ENCODE measurements around the gene LRRC8E. TPM values are rescaled to one million over a fixed set of nuclear protein-coding genes. Genes with fewer than 3 reads are reported as not detected.
A peak's percentile ranks its signal among the peaks of the same experiment; 100 is the strongest.

The LRRC8E gene
- polyA plus RNA-seq, 4 donors = 0.27 to 0.71 (median 0.60) TPM

- H3K4me3 ChIP-seq (ENCODE audit: low read depth in 1 of 3, low read length in 3 of 3) = no peak overlapping the region
- peaks cover 0 to 12% (median 4%) of the 10 kb centered on the region in 3 donors for H3K27me3 ChIP-seq (ENCODE audit: control insufficient read depth in 3 of 3, insufficient read depth in 3 of 3, low read length in 3 of 3)
- no peak overlapping the region for H3K27ac ChIP-seq (ENCODE audit: low read depth in 1 of 3, low read length in 2 of 3)
- no peaks in the 10 kb centered on the region for H3K9me3 ChIP-seq (ENCODE audit: control insufficient read depth in 2 of 2, insufficient read depth in 1 of 2, low read depth in 1 of 2, low read length in 1 of 2)
- H3K36me3 ChIP-seq (ENCODE audit: control insufficient read depth in 3 of 3, insufficient read depth in 2 of 3, low read depth in 1 of 3, low read length in 3 of 3) = peaks cover 4 to 47% (median 8%) of the 10 kb centered on the region in 3 donors
- FAIRE-seq (no peak), DNase-seq (no peak)
- H3K4me1 ChIP-seq (ENCODE audit: control insufficient read depth in 3 of 3, insufficient read depth in 2 of 3, low read depth in 1 of 3, low read length in 2 of 3) = peaks cover 0 to 37% (median 5%) of the 10 kb centered on the region in 3 donors
- 77 to 81% (median 81%) methylated on average over 25 to 31 of the region's 31 CpGs for WGBS, 3 donors
These were observed 35.2 kb downstream of the LRRC8E start for GRCh38 chr19:7923295-7924191.

- 58 to 80% (median 74%) methylated on average over 11 to 12 of the region's 12 CpGs for whole genome bisulfite sequencing, 3 donors
- H3K36me3 ChIP-seq (ENCODE audit: control insufficient read depth in 3 of 3, insufficient read depth in 2 of 3, low read depth in 1 of 3, low read length in 3 of 3) = peaks cover 4 to 52% (median 8%) of the 10 kb centered on the region in 3 donors
- no peak overlapping the region for H3K27ac ChIP-seq (ENCODE audit: low read depth in 1 of 3, low read length in 2 of 3)
- peaks cover 0 to 5% (median 0%) of the 10 kb centered on the region in 3 donors for H3K27me3 ChIP-seq (ENCODE audit: control insufficient read depth in 3 of 3, insufficient read depth in 3 of 3, low read length in 3 of 3)
- DNase-seq (no peak), FAIRE-seq (no peak)
- H3K9me3 ChIP-seq (ENCODE audit: control insufficient read depth in 2 of 2, insufficient read depth in 1 of 2, low read depth in 1 of 2, low read length in 1 of 2) = no peaks in the 10 kb centered on the region
- no peak overlapping the region for H3K4me3 ChIP-seq (ENCODE audit: low read depth in 1 of 3, low read length in 3 of 3)
- peaks cover 0 to 30% (median 5%) of the 10 kb centered on the region in 3 donors for H3K4me1 ChIP-seq (ENCODE audit: control insufficient read depth in 3 of 3, insufficient read depth in 2 of 3, low read depth in 1 of 3, low read length in 2 of 3)
These were observed 35.9 kb downstream of the LRRC8E start for GRCh38 chr19:7924241-7924640.

- FAIRE-seq = no peak
- WGBS, 3 donors = 47 to 49% (median 49%) methylated on average over 17 to 34 of the region's 34 CpGs
- H3K9me3 ChIP-seq (ENCODE audit: control insufficient read depth in 2 of 2, insufficient read depth in 1 of 2, low read depth in 1 of 2, low read length in 1 of 2) = no peaks in the 10 kb centered on the region
- peaks cover 0 to 2% (median 0%) of the 10 kb centered on the region in 3 donors for H3K27me3 ChIP-seq (ENCODE audit: control insufficient read depth in 3 of 3, insufficient read depth in 3 of 3, low read length in 3 of 3)
- H3K4me1 ChIP-seq (ENCODE audit: control insufficient read depth in 3 of 3, insufficient read depth in 2 of 3, low read depth in 1 of 3, low read length in 2 of 3) = peaks cover 0 to 26% (median 5%) of the 10 kb centered on the region in 3 donors
- peak overlapping the region in 1 of 3 donors; percentile 50 for H3K4me3 ChIP-seq (ENCODE audit: low read depth in 1 of 3, low read length in 3 of 3)
- H3K36me3 ChIP-seq (ENCODE audit: control insufficient read depth in 3 of 3, insufficient read depth in 2 of 3, low read depth in 1 of 3, low read length in 3 of 3) = peaks cover 4 to 56% (median 8%) of the 10 kb centered on the region in 3 donors
- no peak overlapping the region for H3K27ac ChIP-seq (ENCODE audit: low read depth in 1 of 3, low read length in 2 of 3)
- DNase-seq = no peak
These were observed 36.4 kb downstream of the LRRC8E start for GRCh38 chr19:7924651-7925170.

GRCh38 chr19:7925171-7925851 lies 37.0 kb downstream of the LRRC8E start:
- no peak overlapping the region for H3K27ac ChIP-seq (ENCODE audit: low read depth in 1 of 3, low read length in 2 of 3)
- no peak for FAIRE-seq
- H3K4me1 ChIP-seq (ENCODE audit: control insufficient read depth in 3 of 3, insufficient read depth in 2 of 3, low read depth in 1 of 3, low read length in 2 of 3) = peaks cover 0 to 22% (median 5%) of the 10 kb centered on the region in 3 donors
- H3K9me3 ChIP-seq (ENCODE audit: control insufficient read depth in 2 of 2, insufficient read depth in 1 of 2, low read depth in 1 of 2, low read length in 1 of 2) = no peaks in the 10 kb centered on the region
- H3K36me3 ChIP-seq (ENCODE audit: control insufficient read depth in 3 of 3, insufficient read depth in 2 of 3, low read depth in 1 of 3, low read length in 3 of 3) = peaks cover 4 to 61% (median 8%) of the 10 kb centered on the region in 3 donors
- WGBS, 3 donors = 1% methylated on average over 28 to 98 of the region's 98 CpGs
- peak; percentile 36 to 80 for DNase-seq
- peak overlapping the region in 2 of 3 donors; percentile 22 to 50 for H3K4me3 ChIP-seq (ENCODE audit: low read depth in 1 of 3, low read length in 3 of 3)
- no peaks in the 10 kb centered on the region for H3K27me3 ChIP-seq (ENCODE audit: control insufficient read depth in 3 of 3, insufficient read depth in 3 of 3, low read length in 3 of 3)

GRCh38 chr19:7926021-7926726 lies 37.9 kb downstream of the LRRC8E start, which contains the start of gene CTXN1:
Gene CTXN1, minus strand, starts transcription at chr19:7926135. Its CDS starts 597 bp downstream, at chr19:7925538.
- WGBS, 3 donors = 10 to 31% (median 30%) methylated on average over 26 to 65 of the region's 65 CpGs
- H3K27ac ChIP-seq (ENCODE audit: low read depth in 1 of 3, low read length in 2 of 3) = no peak within 1 kb of the TSS
- peak within 1 kb of the TSS; percentile 22 to 50 (median 42) for H3K4me3 ChIP-seq (ENCODE audit: low read depth in 1 of 3, low read length in 3 of 3)
- no peaks in the 10 kb centered on the region for H3K27me3 ChIP-seq (ENCODE audit: control insufficient read depth in 3 of 3, insufficient read depth in 3 of 3, low read length in 3 of 3)
- peak; percentile 44 to 73 for DNase-seq
- FAIRE-seq = no peak
- H3K9me3 ChIP-seq (ENCODE audit: control insufficient read depth in 2 of 2, insufficient read depth in 1 of 2, low read depth in 1 of 2, low read length in 1 of 2) = no peaks in the 10 kb centered on the region
- H3K36me3 ChIP-seq (ENCODE audit: control insufficient read depth in 3 of 3, insufficient read depth in 2 of 3, low read depth in 1 of 3, low read length in 3 of 3) = peaks cover 4 to 69% (median 8%) of the 10 kb centered on the region in 3 donors
- peaks cover 0 to 18% (median 3%) of the 10 kb centered on the region in 3 donors for H3K4me1 ChIP-seq (ENCODE audit: control insufficient read depth in 3 of 3, insufficient read depth in 2 of 3, low read depth in 1 of 3, low read length in 2 of 3)

GRCh38 chr19:7926727-7927604 lies 38.7 kb downstream of the LRRC8E start:
- DNase-seq (no peak), FAIRE-seq (no peak)
- no peaks in the 10 kb centered on the region for H3K27me3 ChIP-seq (ENCODE audit: control insufficient read depth in 3 of 3, insufficient read depth in 3 of 3, low read length in 3 of 3)
- no peak overlapping the region for H3K27ac ChIP-seq (ENCODE audit: low read depth in 1 of 3, low read length in 2 of 3)
- WGBS, 3 donors = 79 to 90% (median 85%) methylated on average over 32 of the region's 32 CpGs
- peaks cover 8 to 70% (median 9%) of the 10 kb centered on the region in 3 donors for H3K36me3 ChIP-seq (ENCODE audit: control insufficient read depth in 3 of 3, insufficient read depth in 2 of 3, low read depth in 1 of 3, low read length in 3 of 3)
- peaks cover 0 to 10% (median 0%) of the 10 kb centered on the region in 3 donors for H3K4me1 ChIP-seq (ENCODE audit: control insufficient read depth in 3 of 3, insufficient read depth in 2 of 3, low read depth in 1 of 3, low read length in 2 of 3)
- no peaks in the 10 kb centered on the region for H3K9me3 ChIP-seq (ENCODE audit: control insufficient read depth in 2 of 2, insufficient read depth in 1 of 2, low read depth in 1 of 2, low read length in 1 of 2)
- no peak overlapping the region for H3K4me3 ChIP-seq (ENCODE audit: low read depth in 1 of 3, low read length in 3 of 3)

GRCh38 chr19:7927605-7928333 lies 39.5 kb downstream of the LRRC8E start:
- H3K27me3 ChIP-seq (ENCODE audit: control insufficient read depth in 3 of 3, insufficient read depth in 3 of 3, low read length in 3 of 3) = no peaks in the 10 kb centered on the region
- peaks cover 0 to 10% (median 0%) of the 10 kb centered on the region in 3 donors for H3K4me1 ChIP-seq (ENCODE audit: control insufficient read depth in 3 of 3, insufficient read depth in 2 of 3, low read depth in 1 of 3, low read length in 2 of 3)
- 91 to 93% (median 93%) methylated on average over 22 to 23 of the region's 23 CpGs for WGBS, 3 donors
- H3K9me3 ChIP-seq (ENCODE audit: control insufficient read depth in 2 of 2, insufficient read depth in 1 of 2, low read depth in 1 of 2, low read length in 1 of 2) = no peaks in the 10 kb centered on the region
- no peak overlapping the region for H3K4me3 ChIP-seq (ENCODE audit: low read depth in 1 of 3, low read length in 3 of 3)
- no peak overlapping the region for H3K27ac ChIP-seq (ENCODE audit: low read depth in 1 of 3, low read length in 2 of 3)
- DNase-seq (no peak), FAIRE-seq (no peak)
- peaks cover 2 to 70% (median 14%) of the 10 kb centered on the region in 3 donors for H3K36me3 ChIP-seq (ENCODE audit: control insufficient read depth in 3 of 3, insufficient read depth in 2 of 3, low read depth in 1 of 3, low read length in 3 of 3)
